Fibroblast of the aortic adventitia (primary cell): ENCODE measurements around the gene ETS2. TPM values are rescaled to one million over a fixed set of nuclear protein-coding genes. Genes with fewer than 3 reads are reported as not detected.

Source experiments
- DNase-seq: peaks from one replicate; pipeline ENCODE4 v3.0.0-alpha.2; 2010; ENCODE audit warnings: low read depth
- H3K4me3 ChIP-seq: 2 replicates; pipeline ENCODE4 v1.5.1; 2011; ENCODE audit warnings: low read depth, mild to moderate bottlenecking, control low read depth, low read length, moderate library complexity
- CTCF ChIP-seq: IDR thresholded peaks from 2 replicates; pipeline ENCODE4 v1.5.1; 2011; ENCODE audit warnings: mild to moderate bottlenecking, low read length, control low read depth, inconsistent platforms; ENCODE audit not compliant: insufficient read depth
- total RNA-seq: library from RNA; depleted of rRNA; stranded (reverse); fragments of >200 nt; gene quantifications from 2 replicates; pipeline ENCODE4 v1.2.3, GENCODE V29; 2012; ENCODE audit warnings: low replicate concordance

The ETS2 gene
- total RNA-seq, 1 donor: 62.6 TPM

- TF ChIP-seq CTCF: no peak
- no peak for DNase-seq
- H3K4me3 ChIP-seq: no peak overlapping the region
These were observed 11.6 kb upstream of the ETS2 start for GRCh38 chr21:38793926-38794713.

GRCh38 chr21:38794978-38795377 is 10.8 kb upstream of the ETS2 start:
- no peak for TF ChIP-seq CTCF
- no peak for DNase-seq
- no peak overlapping the region for H3K4me3 ChIP-seq

GRCh38 chr21:38795475-38795874 is 10.3 kb upstream of the ETS2 start:
- no peak overlapping the region for H3K4me3 ChIP-seq
- no peak for DNase-seq
- TF ChIP-seq CTCF: no peak

- no peak for DNase-seq
- no peak for TF ChIP-seq CTCF
These were observed 9.3 kb upstream of the ETS2 start for GRCh38 chr21:38796424-38796823.

GRCh38 chr21:38797470-38797869 is 8.3 kb upstream of the ETS2 start:
- no peak for TF ChIP-seq CTCF
- DNase-seq: no peak
- no peak overlapping the region for H3K4me3 ChIP-seq

More at GRCh38 chr21:38796424-38796823, 9.3 kb upstream of the ETS2 start:
- H3K4me3 ChIP-seq: no peak overlapping the region

- no peak for TF ChIP-seq CTCF
- no peak overlapping the region for H3K4me3 ChIP-seq
These were observed 7.6 kb upstream of the ETS2 start for GRCh38 chr21:38798081-38798480.

GRCh38 chr21:38798481-38798882 is 7.2 kb upstream of the ETS2 start:
- no peak overlapping the region for H3K4me3 ChIP-seq
- no peak for DNase-seq
- TF ChIP-seq CTCF: no peak

More at GRCh38 chr21:38798081-38798480, 7.6 kb upstream of the ETS2 start:
- no peak for DNase-seq
